ENCODE results near the gene JUNB.

The JUNB gene

DNA sequence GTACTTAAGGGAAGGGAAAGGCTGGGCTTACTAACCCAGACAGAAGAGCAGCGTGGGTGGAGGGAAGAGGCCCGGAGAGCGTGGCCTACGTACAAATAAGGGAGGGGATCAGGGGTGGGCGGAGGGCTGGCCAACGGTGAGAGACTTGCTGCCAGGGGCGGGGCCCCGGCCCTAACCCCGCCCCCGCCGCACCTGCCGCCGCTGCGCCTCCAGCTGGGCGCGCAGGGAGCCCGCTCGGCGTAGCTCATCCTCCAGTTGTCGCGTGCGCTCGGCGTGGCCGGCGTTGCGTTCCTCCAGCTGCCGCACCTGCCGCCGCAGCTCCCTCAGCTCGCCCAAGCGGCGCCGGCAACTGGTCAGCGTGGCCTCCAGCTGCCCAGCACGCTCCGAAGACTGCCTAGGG is 21.6 kb upstream of the JUNB start:
- no peak for ATAC-seq
- TF ChIP-seq, protein P1, sequence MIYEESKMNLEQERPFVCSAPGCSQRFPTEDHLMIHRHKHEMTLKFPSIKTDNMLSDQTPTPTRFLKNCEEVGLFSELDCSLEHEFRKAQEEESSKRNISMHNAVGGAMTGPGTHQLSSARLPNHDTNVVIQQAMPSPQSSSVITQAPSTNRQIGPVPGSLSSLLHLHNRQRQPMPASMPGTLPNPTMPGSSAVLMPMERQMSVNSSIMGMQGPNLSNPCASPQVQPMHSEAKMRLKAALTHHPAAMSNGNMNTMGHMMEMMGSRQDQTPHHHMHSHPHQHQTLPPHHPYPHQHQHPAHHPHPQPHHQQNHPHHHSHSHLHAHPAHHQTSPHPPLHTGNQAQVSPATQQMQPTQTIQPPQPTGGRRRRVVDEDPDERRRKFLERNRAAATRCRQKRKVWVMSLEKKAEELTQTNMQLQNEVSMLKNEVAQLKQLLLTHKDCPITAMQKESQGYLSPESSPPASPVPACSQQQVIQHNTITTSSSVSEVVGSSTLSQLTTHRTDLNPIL (CRISPR knock-in tag; IDR thresholded peaks at IDR 0.05; ENCODE audit: low read depth): no peak
- TF ChIP-seq TSHZ2 (CRISPR knock-in tag; IDR thresholded peaks at IDR 0.05) (no peak), ZNF8 (CRISPR knock-in tag; IDR thresholded peaks at IDR 0.05) (no peak), POU6F1 (CRISPR knock-in tag; IDR thresholded peaks at IDR 0.05; ENCODE audit: borderline replicate concordance, low read depth) (no peak), SNAI2 (CRISPR knock-in tag; IDR thresholded peaks at IDR 0.05) (no peak), PATZ1 (CRISPR knock-in tag; IDR thresholded peaks at IDR 0.05; ENCODE audit: borderline replicate concordance) (no peak)

- no peak for ATAC-seq
- no peak for TF ChIP-seq PATZ1 (CRISPR knock-in tag; IDR thresholded peaks at IDR 0.05; ENCODE audit: borderline replicate concordance)
- TF ChIP-seq RARB (CRISPR knock-in tag; IDR thresholded peaks at IDR 0.05): no peak
- TF ChIP-seq TCF4 (CRISPR knock-in tag; IDR thresholded peaks at IDR 0.05; ENCODE audit: borderline replicate concordance): no peak
- TF ChIP-seq SNAI2 (CRISPR knock-in tag; IDR thresholded peaks at IDR 0.05): no peak
- TF ChIP-seq BACH2 (CRISPR knock-in tag; IDR thresholded peaks at IDR 0.05; ENCODE audit: borderline replicate concordance): no peak
Observed at GRCh38 chr19:12770922-12771321, 20.4 kb upstream of the JUNB start.

DNA sequence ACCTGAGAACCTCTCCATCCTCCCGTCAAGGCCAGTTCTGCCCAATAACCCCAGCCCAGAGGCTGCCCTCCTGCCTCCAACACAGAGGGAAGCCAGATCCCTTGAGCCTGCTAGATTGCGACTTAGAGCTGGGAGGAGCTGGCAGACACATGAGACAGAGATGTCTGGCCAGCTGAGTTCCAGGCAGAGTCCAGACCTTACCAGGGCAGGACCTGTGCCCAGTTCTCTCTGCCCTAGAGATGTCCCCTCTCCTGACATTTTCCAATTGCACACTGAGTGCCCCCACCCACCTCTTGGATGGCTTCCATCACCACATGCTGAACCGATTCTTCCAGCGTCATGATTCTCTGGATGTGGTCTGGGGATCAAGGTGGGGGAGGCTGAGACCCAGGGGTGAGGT is 19.0 kb upstream of the JUNB start:
- no peak for ATAC-seq
- no peak for TF ChIP-seq CSDC2 (CRISPR knock-in tag; IDR thresholded peaks at IDR 0.05)
- no peak for TF ChIP-seq ZFP30 (CRISPR knock-in tag; IDR thresholded peaks at IDR 0.05)
- no peak for TF ChIP-seq ZNF70 (CRISPR knock-in tag; IDR thresholded peaks at IDR 0.05)
- TF ChIP-seq BACH2 (CRISPR knock-in tag; IDR thresholded peaks at IDR 0.05; ENCODE audit: borderline replicate concordance): no peak
- no peak for TF ChIP-seq TCF4 (CRISPR knock-in tag; IDR thresholded peaks at IDR 0.05; ENCODE audit: borderline replicate concordance)
- no peak for TF ChIP-seq TSHZ2 (CRISPR knock-in tag; IDR thresholded peaks at IDR 0.05)
- TF ChIP-seq ARNTL (CRISPR knock-in tag; IDR thresholded peaks at IDR 0.05; ENCODE audit: borderline replicate concordance, low read depth): no peak
- no peak for TF ChIP-seq ZFP3 (CRISPR knock-in tag; IDR thresholded peaks at IDR 0.05)
- no peak for TF ChIP-seq GLIS3 (CRISPR knock-in tag; IDR thresholded peaks at IDR 0.05)
- no peak for TF ChIP-seq ZNF565 (CRISPR knock-in tag; conservative IDR thresholded peaks at IDR 0.05; ENCODE audit: low read depth)
- no peak for TF ChIP-seq ZNF8 (CRISPR knock-in tag; IDR thresholded peaks at IDR 0.05)
- TF ChIP-seq ZC3H10 (CRISPR knock-in tag; IDR thresholded peaks at IDR 0.05): no peak
- TF ChIP-seq PPARA (CRISPR knock-in tag; IDR thresholded peaks at IDR 0.05; ENCODE audit: borderline replicate concordance): no peak
